GM12874 (cell line): ENCODE results near the gene UBE2D3.

Experiments
- CTCF ChIP-seq: IDR thresholded peaks from 2 replicates; pipeline ENCODE4 v1.5.1; 2011; ENCODE audit warnings: low read depth, mild to moderate bottlenecking, control low read depth, low read length, moderate library complexity; ENCODE audit not compliant: insufficient read depth

Gene UBE2D3

GRCh38 chr4:102862747-102863146 lies 35.4 kb upstream of the UBE2D3 start:
- TF ChIP-seq CTCF, result no peak

GRCh38 chr4:102862016-102862415 lies 34.7 kb upstream of the UBE2D3 start:
- TF ChIP-seq CTCF, result no peak

GRCh38 chr4:102860611-102861324 lies 33.4 kb upstream of the UBE2D3 start:
- TF ChIP-seq CTCF, result no peak

- TF ChIP-seq CTCF, result no peak
These were observed 31.6 kb upstream of the UBE2D3 start for GRCh38 chr4:102858828-102859464.

GRCh38 chr4:102850370-102850769 lies 23.0 kb upstream of the UBE2D3 start:
- TF ChIP-seq CTCF, result no peak

GRCh38 chr4:102849579-102850104 lies 22.3 kb upstream of the UBE2D3 start:
- no peak for TF ChIP-seq CTCF

- TF ChIP-seq CTCF, result no peak
These were observed 20.3 kb upstream of the UBE2D3 start for GRCh38 chr4:102847687-102848086.
